NOMO-1 treated with dmso at 0.1 percent for 144 hours (cell line): Measurements from ENCODE around the gene CCT7.
"Not testable (repeated sequence)": the region's sequence is repeated elsewhere in the genome, so short reads cannot be mapped to it uniquely, and the experiment has no call there.

Experiments
- DNase-seq: peaks from one replicate; lab custom pipeline; 2025; ENCODE audit not compliant: unreplicated experiment; lab: John Stamatoyannopoulos, UW

CCT7 gene

GRCh38 chr2:73254343-73255006 lies 20.4 kb downstream of the CCT7 start:
- no peak for DNase-seq

GRCh38 chr2:73255007-73255644 lies 21.0 kb downstream of the CCT7 start:
- DNase-seq, result no peak

GRCh38 chr2:73255907-73256617 lies 22.0 kb downstream of the CCT7 start:
- no peak for DNase-seq

GRCh38 chr2:73256618-73256922 lies 22.5 kb downstream of the CCT7 start:
- DNase-seq, result no peak

GRCh38 chr2:73257021-73257420 lies 22.9 kb downstream of the CCT7 start:
- no peak for DNase-seq

GRCh38 chr2:73257425-73258125 lies 23.5 kb downstream of the CCT7 start:
- peak; percentile 8 for DNase-seq

GRCh38 chr2:73258186-73258912 lies 24.2 kb downstream of the CCT7 start:
- no peak for DNase-seq

GRCh38 chr2:73258913-73259215 lies 24.8 kb downstream of the CCT7 start:
- DNase-seq, result no peak

GRCh38 chr2:73259276-73259675 lies 25.2 kb downstream of the CCT7 start:
- DNase-seq, result no peak

GRCh38 chr2:73259704-73260337 lies 25.7 kb downstream of the CCT7 start:
- no peak for DNase-seq

- DNase-seq, result no peak
These were observed 26.4 kb downstream of the CCT7 start for GRCh38 chr2:73260338-73260984.

GRCh38 chr2:73262108-73262651 lies 28.1 kb downstream of the CCT7 start:
- no peak for DNase-seq

GRCh38 chr2:73262691-73263429 lies 28.8 kb downstream of the CCT7 start:
- not testable (repeated sequence) for DNase-seq

- no peak for DNase-seq
These were observed 29.6 kb downstream of the CCT7 start for GRCh38 chr2:73263540-73264331.

GRCh38 chr2:73264332-73264606 lies 30.2 kb downstream of the CCT7 start:
- DNase-seq, result no peak

- no peak for DNase-seq
These were observed 30.7 kb downstream of the CCT7 start for GRCh38 chr2:73264783-73265182.

- DNase-seq, result no peak
These were observed 31.4 kb downstream of the CCT7 start for GRCh38 chr2:73265298-73266060.
